ENCODE measurements around the gene TPP1. TPM values are rescaled to one million over a fixed set of nuclear protein-coding genes. Genes with fewer than 3 reads are reported as not detected.

TPP1 gene
- total and polyA plus RNA-seq, 2 of the 13 experiments (the other 11 are each of a cell fraction or from before 2014, with no cell fraction given) = 13.9 to 74.6 TPM

- no peak for TF ChIP-seq HMGXB4 (CRISPR knock-in tag; IDR thresholded peaks at IDR 0.05; ENCODE audit: borderline replicate concordance in 1 of 2, low read depth in 1 of 2)
- TF ChIP-seq RXRB (CRISPR knock-in tag; IDR thresholded peaks at IDR 0.05; ENCODE audit: borderline replicate concordance) = peak; percentile 49; the same call in 1 of the 2 replicates
- TF ChIP-seq ZSCAN21 (CRISPR knock-in tag; IDR thresholded peaks at IDR 0.05; ENCODE audit: borderline replicate concordance) = no peak
- TF ChIP-seq TBP (CRISPR knock-in tag; IDR thresholded peaks at IDR 0.05) = no peak
- TF ChIP-seq FOXJ3 (CRISPR knock-in tag; IDR thresholded peaks at IDR 0.05; ENCODE audit: borderline replicate concordance) = no peak
- no peak for TF ChIP-seq EP300 (IDR thresholded peaks at IDR 0.05; ENCODE audit: low read depth in 2 of 2, low read length in 2 of 2)
- TF ChIP-seq EP300 (CRISPR knock-in tag; IDR thresholded peaks at IDR 0.05; ENCODE audit: borderline replicate concordance) = 0 out of 2 replicates have a peak, but pooled peaks have one; percentile 11
- TF ChIP-seq NCOA5 (CRISPR knock-in tag; IDR thresholded peaks at IDR 0.05) = no peak
- TF ChIP-seq ZNF713 (CRISPR knock-in tag; IDR thresholded peaks at IDR 0.05) = no peak
- no peak for TF ChIP-seq MLXIP (CRISPR knock-in tag; IDR thresholded peaks at IDR 0.05; ENCODE audit: borderline replicate concordance)
- TF ChIP-seq KLF6 (CRISPR knock-in tag; IDR thresholded peaks at IDR 0.05) = no peak
- no peak for TF ChIP-seq YEATS4 (CRISPR knock-in tag; IDR thresholded peaks at IDR 0.05; ENCODE audit: borderline replicate concordance)
- TF ChIP-seq ZNF547 (CRISPR knock-in tag; IDR thresholded peaks at IDR 0.05) = no peak
- TF ChIP-seq ZNF264 (CRISPR knock-in tag; IDR thresholded peaks at IDR 0.05) = no peak
- no peak for TF ChIP-seq AFF4 (CRISPR knock-in tag; IDR thresholded peaks at IDR 0.05)
- no peak for TF ChIP-seq ZBTB33 (CRISPR knock-in tag; IDR thresholded peaks at IDR 0.05)
- TF ChIP-seq ZBTB8A (CRISPR knock-in tag; IDR thresholded peaks at IDR 0.05; ENCODE audit: borderline replicate concordance, low read depth) = no peak
- no peak for TF ChIP-seq BORCS8-MEF2B (CRISPR knock-in tag; IDR thresholded peaks at IDR 0.05)
Measured at GRCh38 chr11:6635082-6635932, 16.1 kb upstream of the TPP1 start (continued).

Data from HepG2 (cell line).